Measurements from ENCODE around the gene RFXAP. TPM values are rescaled to one million over a fixed set of nuclear protein-coding genes. Genes with fewer than 3 reads are reported as not detected.

The RFXAP gene
- total RNA-seq, 1 donor: 2.6 TPM

GRCh38 chr13:36858290-36858689 lies 39.3 kb downstream of the RFXAP start:
- H3K4me3 ChIP-seq (ENCODE audit: low read depth, low read length): no peak overlapping the region
- TF ChIP-seq CTCF (IDR thresholded peaks at IDR 0.05; ENCODE audit: insufficient read depth, low read depth, low read length): peak; percentile 46
- DNase-seq (ENCODE audit: low read depth): peak; percentile 63

GRCh38 chr13:36859259-36859658 lies 40.2 kb downstream of the RFXAP start:
- H3K4me3 ChIP-seq (ENCODE audit: low read depth, low read length): no peak overlapping the region
- no peak for TF ChIP-seq CTCF (IDR thresholded peaks at IDR 0.05; ENCODE audit: insufficient read depth, low read depth, low read length)
- no peak for DNase-seq (ENCODE audit: low read depth)

DNA sequence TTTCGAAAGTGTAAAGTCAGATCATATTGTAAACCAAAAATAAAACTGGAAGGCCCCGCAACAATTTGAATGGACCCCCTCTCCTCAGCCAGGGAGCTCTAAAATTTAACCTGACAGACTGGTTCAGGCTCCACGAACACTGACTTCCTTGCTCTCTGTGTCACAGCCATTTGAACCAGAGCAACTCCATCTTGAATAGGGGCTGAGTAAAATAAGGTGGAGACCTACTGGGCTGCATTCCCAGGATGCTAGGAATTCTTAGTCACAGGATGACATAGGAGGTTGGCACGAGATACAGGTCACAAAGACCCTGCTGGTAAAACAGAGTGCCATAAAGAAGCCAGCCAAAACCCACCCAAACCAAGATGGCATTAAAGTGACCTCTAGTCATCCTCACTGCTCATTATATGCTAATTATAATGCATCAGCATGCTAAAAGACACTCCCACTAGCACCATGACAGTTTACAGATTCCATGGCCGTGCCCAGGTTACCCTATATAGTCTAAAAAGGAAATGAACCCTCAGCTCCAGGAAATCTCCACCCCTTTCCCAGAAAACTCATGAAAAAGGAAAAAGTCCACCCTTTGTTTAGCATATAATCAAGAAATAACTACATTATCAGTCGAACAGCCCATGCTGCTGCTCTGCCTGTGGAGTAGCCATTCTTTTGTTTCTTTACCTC lies 43.1 kb downstream of the RFXAP start:
- no peak overlapping the region for H3K4me3 ChIP-seq (ENCODE audit: low read depth, low read length)
- DNase-seq (ENCODE audit: low read depth): no peak
- TF ChIP-seq CTCF (IDR thresholded peaks at IDR 0.05; ENCODE audit: insufficient read depth, low read depth, low read length): no peak

GRCh38 chr13:36862722-36863121 lies 43.7 kb downstream of the RFXAP start:
- no peak overlapping the region for H3K4me3 ChIP-seq (ENCODE audit: low read depth, low read length)
- no peak for TF ChIP-seq CTCF (IDR thresholded peaks at IDR 0.05; ENCODE audit: insufficient read depth, low read depth, low read length)
- DNase-seq (ENCODE audit: low read depth): no peak

GRCh38 chr13:36865265-36865664 lies 46.2 kb downstream of the RFXAP start:
- H3K4me3 ChIP-seq (ENCODE audit: low read depth, low read length): no peak overlapping the region
- DNase-seq (ENCODE audit: low read depth): no peak
- TF ChIP-seq CTCF (IDR thresholded peaks at IDR 0.05; ENCODE audit: insufficient read depth, low read depth, low read length): no peak

- no peak for TF ChIP-seq CTCF (IDR thresholded peaks at IDR 0.05; ENCODE audit: insufficient read depth, low read depth, low read length)
- no peak for DNase-seq (ENCODE audit: low read depth)
- no peak overlapping the region for H3K4me3 ChIP-seq (ENCODE audit: low read depth, low read length)
Measured at GRCh38 chr13:36866232-36866631, 47.2 kb downstream of the RFXAP start.
